Esophagus muscularis mucosa (tissue), 3 donors: ENCODE data around the gene CDH26.

Experiments used
- CTCF ChIP-seq, 3 experiments: fragments of 200-600 bp in 2 of 3; fragments of 450-650 bp in 1 of 3; sonication (generic) in 2 of 3; IDR thresholded peaks; one replicate each; pipeline ENCODE4 v1.5.1; 2017 to 2019; ENCODE audit warnings: antibody characterized with exemption in 3 of 3, mild to moderate bottlenecking in 2 of 3, moderate library complexity in 1 of 3
- EP300 ChIP-seq: sonication (generic); formaldehyde crosslinking; IDR thresholded peaks from one replicate; pipeline ENCODE4 v1.6.1; 2017; ENCODE audit warnings: antibody characterized with exemption

- TF ChIP-seq CTCF (IDR thresholded peaks at IDR 0.05) (no peak), EP300 (no peak)
These were observed 21.8 kb upstream of the CDH26 start for GRCh38 chr20:59936409-59936808.
